A673 (cell line): ENCODE measurements around the gene PARD3. TPM values are rescaled to one million over a fixed set of nuclear protein-coding genes. Genes with fewer than 3 reads are reported as not detected.

Experiments
- BruUV-seq: library from RNA; stranded (reverse); fragments of 400-500 nt; replicated peaks from 2 replicates; lab custom pipeline; 2021; lab: Mats Ljungman, UMichigan
- CTCF ChIA-PET: fragments of 300-600 bp; sonication (Branson Sonifier 250); formaldehyde crosslinking; loops from one replicate; lab custom pipeline; 2022; ENCODE audit warnings: antibody characterized with exemption; lab: Charles Lee
- POLR2A ChIA-PET: fragments of 300-600 bp; sonication (Branson Sonifier 250); formaldehyde crosslinking; loops from one replicate; lab custom pipeline; 2022; ENCODE audit warnings: antibody characterized with exemption; ENCODE audit not compliant: low non-redundant PET; lab: Charles Lee
- DNase-seq: peaks from one replicate; pipeline ENCODE4 v3.0.0-alpha.2; 2015; ENCODE audit warnings: low spot score
- H3K27ac ChIP-seq: fragments of 200-600 bp; sonication (generic); 2 replicates; pipeline ENCODE4 v1.5.1; 2016; ENCODE audit warnings: mixed run types, low read depth, mild to moderate bottlenecking, mixed read lengths, antibody characterized with exemption, low read length; ENCODE audit not compliant: poor library complexity, severe bottlenecking
- H3K27me3 ChIP-seq: fragments of 200-600 bp; sonication (generic); replicated peaks from 2 replicates; pipeline ENCODE4 v1.6.1; 2017; ENCODE audit warnings: mixed run types, low read depth, mild to moderate bottlenecking, mixed read lengths, antibody characterized with exemption, low read length; ENCODE audit not compliant: insufficient read depth, poor library complexity
- H3K36me3 ChIP-seq: fragments of 200-600 bp; sonication (generic); 2 replicates; pipeline ENCODE4 v1.6.1; 2016; ENCODE audit warnings: mixed run types, mild to moderate bottlenecking, mixed read lengths, antibody characterized with exemption, low read length; ENCODE audit not compliant: insufficient read depth, poor library complexity, severe bottlenecking
- H3K4me1 ChIP-seq: fragments of 200-600 bp; sonication (generic); 2 replicates; pipeline ENCODE4 v1.6.1; 2017; ENCODE audit warnings: mixed run types, mild to moderate bottlenecking, mixed read lengths, antibody characterized with exemption, low read length; ENCODE audit not compliant: insufficient read depth, poor library complexity, severe bottlenecking
- H3K4me3 ChIP-seq: fragments of 200-600 bp; sonication (generic); 2 replicates; pipeline ENCODE4 v1.5.1; 2016; ENCODE audit warnings: low read depth, mixed run types, mild to moderate bottlenecking, mixed read lengths, low read length; ENCODE audit not compliant: poor library complexity, severe bottlenecking
- H3K9me3 ChIP-seq: fragments of 200-600 bp; sonication (generic); 2 replicates; pipeline ENCODE4 v1.6.1; 2016; ENCODE audit warnings: mixed run types, low read depth, mild to moderate bottlenecking, mixed read lengths, antibody characterized with exemption, low read length; ENCODE audit not compliant: poor library complexity, severe bottlenecking
- CTCF ChIP-seq: fragments of 300-800, 200-600 bp; sonication (generic); conservative IDR thresholded peaks from 2 replicates; pipeline ENCODE4 v1.5.1; 2017; ENCODE audit warnings: low read depth, mild to moderate bottlenecking, antibody characterized with exemption, low read length, moderate library complexity, mixed read lengths
- EZH2 ChIP-seq: fragments of 200-600 bp; sonication (generic); IDR thresholded peaks from 2 replicates; pipeline ENCODE4 v1.6.1; 2017; ENCODE audit warnings: borderline replicate concordance, low read depth, mild to moderate bottlenecking, mixed read lengths, antibody characterized with exemption, low read length; ENCODE audit not compliant: poor library complexity, severe bottlenecking
- intact Hi-C: fragments of 100-400 bp; cut with micrococcal nuclease; formaldehyde crosslinking; loops from one replicate; pipeline ENCODE4 v1.10.0; 2022; ENCODE audit not compliant: unreplicated experiment
- total RNA-seq: library from RNA; stranded (reverse); gene quantifications from 2 replicates; pipeline ENCODE4 v1.2.3, GENCODE V29; 2021

The PARD3 gene
- total RNA-seq, 1 experiment from 2014 or later, result 28.0 TPM

GRCh38 chr10:34495938-34496337 lies 319.2 kb downstream of the PARD3 start:
- ChIA-PET POLR2A (no interaction called here), CTCF (no interaction called here)
- no peaks in the 10 kb centered on the region for H3K36me3 ChIP-seq
- no peaks in the 10 kb centered on the region for H3K27me3 ChIP-seq
- TF ChIP-seq CTCF (no peak), EZH2 (no peak)
- DNase-seq, result no peak
- no TSS peak for BruUV-seq
- H3K4me1 ChIP-seq, result no peaks in the 10 kb centered on the region
- H3K4me3 ChIP-seq, result no peak overlapping the region
- intact Hi-C loops, result no loop called here
- no peaks in the 10 kb centered on the region for H3K9me3 ChIP-seq
- H3K27ac ChIP-seq, result no peak overlapping the region

GRCh38 chr10:34494012-34494411 lies 321.1 kb downstream of the PARD3 start:
- intact Hi-C loops, result no loop called here
- DNase-seq, result no peak
- TF ChIP-seq EZH2, result no peak
- no peak for TF ChIP-seq CTCF
- no TSS peak for BruUV-seq
- ChIA-PET POLR2A (no interaction called here), CTCF (interaction anchor here (0.5 kb wide), 1 partner anchor 28 kb away, joined by 3 read pairs; no protein-coding TSS in a partner anchor)
- H3K36me3 ChIP-seq, result no peaks in the 10 kb centered on the region
- H3K4me3 ChIP-seq, result no peak overlapping the region
- no peaks in the 10 kb centered on the region for H3K9me3 ChIP-seq
- no peak overlapping the region for H3K27ac ChIP-seq
- H3K27me3 ChIP-seq, result no peaks in the 10 kb centered on the region
- no peaks in the 10 kb centered on the region for H3K4me1 ChIP-seq

- Histone ChIP-seq H3K9me3 (no peaks in the 10 kb centered on the region), H3K4me3 (no peak overlapping the region), H3K4me1 (no peaks in the 10 kb centered on the region), H3K27me3 (no peaks in the 10 kb centered on the region), H3K36me3 (no peaks in the 10 kb centered on the region), H3K27ac (no peak overlapping the region)
- ChIA-PET CTCF (no interaction called here), POLR2A (no interaction called here)
- no peak for DNase-seq
- intact Hi-C loops, result no loop called here
- no peak for TF ChIP-seq CTCF
- no peak for TF ChIP-seq EZH2
- no TSS peak for BruUV-seq
These were observed 323.0 kb downstream of the PARD3 start for GRCh38 chr10:34492081-34492480.
